SK-N-MC (cell line): ENCODE data around the gene RELN.

Source experiments
- DNase-seq: peaks from one replicate; pipeline ENCODE4 v3.0.0-alpha.2; 2011; ENCODE audit warnings: low read depth, low spot score
- H3K27ac ChIP-seq: fragments of 200-600 bp; sonication (generic); 2 replicates; pipeline ENCODE4 v1.5.1; 2016; ENCODE audit warnings: mixed run types
- H3K36me3 ChIP-seq: fragments of 200-600 bp; sonication (generic); 2 replicates; pipeline ENCODE4 v1.6.1; 2017; ENCODE audit warnings: antibody characterized with exemption, low read length, mixed read lengths; ENCODE audit not compliant: insufficient read depth
- H3K4me3 ChIP-seq: fragments of 200-600 bp; sonication (generic); 2 replicates; pipeline ENCODE4 v1.5.1; 2016
- H3K9ac ChIP-seq: fragments of 200-600 bp; sonication (generic); 2 replicates; pipeline ENCODE4 v1.8.0; 2017; ENCODE audit warnings: mixed run types, mixed read lengths; ENCODE audit not compliant: insufficient read length
- H3K9me3 ChIP-seq: fragments of 200-600 bp; sonication (generic); 2 replicates; pipeline ENCODE4 v1.6.1; 2017; ENCODE audit warnings: low read depth, mild to moderate bottlenecking, antibody characterized with exemption, low read length, moderate library complexity, mixed read lengths
- EZH2 ChIP-seq: fragments of 200-600 bp; sonication (generic); IDR thresholded peaks from one replicate; pipeline ENCODE4 v1.6.1; 2017; ENCODE audit warnings: antibody characterized with exemption
- FOXP2 ChIP-seq: optimal IDR thresholded peaks from 2 replicates; pipeline ENCODE3; 2011; ENCODE audit warnings: mild to moderate bottlenecking, moderate library complexity; ENCODE audit not compliant: insufficient read depth; ENCODE audit errors: extremely low read length, control extremely low read depth
- POLR2AphosphoS5 ChIP-seq: IDR thresholded peaks from 2 replicates; pipeline ENCODE4 v1.6.1; 2012; ENCODE audit warnings: mild to moderate bottlenecking, low read depth, low read length, borderline replicate concordance

RELN gene

DNA sequence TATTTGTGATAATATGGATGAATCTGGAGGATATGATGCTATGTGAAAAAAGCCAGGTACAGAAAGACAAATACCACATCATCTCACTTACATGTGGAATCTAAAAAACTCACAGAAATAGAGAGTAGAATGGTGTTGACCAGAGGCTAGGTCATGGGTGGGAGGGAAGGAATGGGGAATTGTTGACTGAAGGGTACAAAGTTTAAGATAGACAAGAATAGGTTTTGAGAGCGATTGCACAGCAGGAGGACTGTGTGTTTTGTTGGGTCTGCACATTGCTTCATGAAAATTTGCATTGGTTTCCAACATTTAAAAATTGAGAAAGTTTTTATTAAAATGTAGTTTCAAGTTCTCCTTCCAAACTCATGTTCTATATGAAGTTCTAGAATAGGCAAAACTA, 551.8 kb downstream of the RELN start:
- H3K4me3 ChIP-seq = no peak overlapping the region
- H3K27ac ChIP-seq = no peak overlapping the region
- TF ChIP-seq EZH2 (no peak), FOXP2 (no peak)
- no peaks in the 10 kb centered on the region; the same call in 1 of the 2 replicates for H3K9me3 ChIP-seq
- no peak for DNase-seq
- H3K36me3 ChIP-seq = no peaks in the 10 kb centered on the region
- no peak overlapping the region for H3K9ac ChIP-seq

GRCh38 chr7:103432712-103433111, 556.7 kb downstream of the RELN start:
- H3K9ac ChIP-seq = no peak overlapping the region
- H3K27ac ChIP-seq = no peak overlapping the region
- no peaks in the 10 kb centered on the region; the same call in 1 of the 2 replicates for H3K9me3 ChIP-seq
- no peak for DNase-seq
- TF ChIP-seq POLR2AphosphoS5 = no peak
- no peaks in the 10 kb centered on the region for H3K36me3 ChIP-seq
- H3K4me3 ChIP-seq = no peak overlapping the region

DNA sequence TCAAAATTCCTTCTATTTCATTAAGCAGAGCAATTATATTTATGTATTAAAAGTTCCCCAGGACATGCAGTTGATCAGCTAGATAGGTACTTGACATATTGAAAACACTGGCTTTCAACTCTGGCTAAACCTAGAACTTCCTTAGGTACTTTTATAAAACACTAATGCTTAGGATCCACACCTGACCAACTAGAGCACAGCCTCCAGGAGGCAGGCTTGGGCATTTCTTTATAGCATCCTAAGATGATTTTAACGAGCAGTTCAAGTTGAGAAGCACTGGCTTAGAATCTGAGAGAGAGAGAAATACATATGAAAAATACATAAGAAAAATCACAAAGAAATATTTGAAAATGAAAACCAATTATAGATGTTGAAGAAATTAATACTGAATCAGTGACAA, 564.3 kb downstream of the RELN start:
- no peak overlapping the region for H3K27ac ChIP-seq
- no peak for DNase-seq
- TF ChIP-seq POLR2AphosphoS5 = no peak
- TF ChIP-seq EZH2 = no peak
- no peak for TF ChIP-seq FOXP2
- H3K9ac ChIP-seq = no peak overlapping the region
- no peaks in the 10 kb centered on the region for H3K36me3 ChIP-seq
- no peak overlapping the region for H3K4me3 ChIP-seq
- H3K9me3 ChIP-seq = no peaks in the 10 kb centered on the region

DNA sequence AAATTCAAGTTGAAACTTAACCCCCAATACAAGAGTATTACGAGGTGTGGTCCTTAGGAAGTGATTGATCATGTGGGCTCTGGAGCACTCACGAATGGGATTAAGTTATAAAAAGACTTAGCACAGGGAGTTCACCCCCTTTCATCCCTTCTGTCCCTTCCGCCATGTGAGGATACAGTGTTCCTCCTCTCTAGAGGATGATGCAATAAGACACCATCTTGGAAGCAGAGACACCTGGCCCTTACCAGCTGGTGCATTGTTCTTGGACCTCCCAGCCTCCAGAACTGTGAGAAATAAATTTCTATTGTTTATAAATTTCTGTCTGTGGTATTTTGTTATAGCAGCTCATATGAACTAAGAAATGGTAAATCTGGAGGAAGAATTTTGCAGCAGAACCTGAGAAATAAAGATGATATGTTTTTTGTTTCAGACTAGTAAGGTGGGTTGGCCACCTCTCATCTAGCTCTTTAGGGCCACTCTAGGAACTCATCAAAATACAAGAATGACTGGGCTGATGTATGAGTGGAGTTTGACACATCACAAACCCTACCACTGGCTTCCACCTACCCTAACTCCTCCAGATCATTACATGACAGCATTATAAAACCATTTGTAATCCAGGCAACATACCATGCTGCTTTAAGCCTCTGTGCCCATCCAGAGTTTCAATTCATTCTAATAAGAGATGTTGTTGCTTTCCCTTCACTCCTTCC, 565.8 kb downstream of the RELN start:
- Histone ChIP-seq H3K9me3 (no peaks in the 10 kb centered on the region), H3K36me3 (no peaks in the 10 kb centered on the region), H3K27ac (no peak overlapping the region), H3K4me3 (no peak overlapping the region), H3K9ac (no peak overlapping the region)
- no peak for DNase-seq
- no peak for TF ChIP-seq POLR2AphosphoS5
- no peak for TF ChIP-seq FOXP2
- TF ChIP-seq EZH2 = no peak
